Keratinocyte (primary cell): ENCODE measurements around the gene LHPP. TPM values are rescaled to one million over a fixed set of nuclear protein-coding genes. Genes with fewer than 3 reads are reported as not detected.
A peak's percentile ranks its signal among the peaks of the same experiment; 100 is the strongest.
"Not testable (repeated sequence)": the region's sequence is repeated elsewhere in the genome, so short reads cannot be mapped to it uniquely, and the experiment has no call there.

Source experiments
- DNase-seq: peaks from one replicate; pipeline ENCODE4 v3.0.0-alpha.2; 2011; ENCODE audit warnings: low read depth, missing footprints, low spot score
- FAIRE-seq: peaks from 2 replicates; lab custom pipeline; 2011; peaks lifted over from hg19 to GRCh38; lab: Jason Lieb, UNC
- H2AFZ ChIP-seq: 2 replicates; pipeline ENCODE4 v1.6.0; 2012; ENCODE audit warnings: low read length, control low read depth, inconsistent platforms; ENCODE audit not compliant: control insufficient read depth
- H3K27ac ChIP-seq: 2 replicates; pipeline ENCODE4 v1.5.1; 2011; ENCODE audit warnings: low read length; ENCODE audit not compliant: control insufficient read depth, insufficient read depth
- H3K27me3 ChIP-seq: 3 replicates; pipeline ENCODE4 v1.6.0; 2011; ENCODE audit warnings: low read length; ENCODE audit not compliant: control insufficient read depth, insufficient read depth; ENCODE audit errors: extremely low read depth
- H3K36me3 ChIP-seq, 2 experiments: 2 replicates in 1 of 2; 3 replicates in 1 of 2; pipeline ENCODE4 v1.5.1; 2011; ENCODE audit warnings: low read length in 2 of 2, mild to moderate bottlenecking in 1 of 2; ENCODE audit not compliant: control insufficient read depth in 2 of 2, insufficient read depth in 2 of 2; ENCODE audit errors: extremely low read depth in 1 of 2
- H3K4me1 ChIP-seq: 3 replicates; pipeline ENCODE4 v1.5.1; 2011; ENCODE audit warnings: low read length; ENCODE audit not compliant: control insufficient read depth, insufficient read depth; ENCODE audit errors: extremely low read depth
- H3K4me2 ChIP-seq: 3 replicates; pipeline ENCODE4 v1.6.0; 2011; ENCODE audit warnings: low read depth, low read length; ENCODE audit not compliant: control insufficient read depth, insufficient read depth; ENCODE audit errors: extremely low read depth
- H3K4me3 ChIP-seq, 3 experiments: fragments of 200-600 bp in 1 of 3; sonication (generic) in 1 of 3; 2 replicates in 2 of 3; 3 replicates in 1 of 3; pipeline ENCODE4 v1.5.1; 2011 to 2016; ENCODE audit warnings: low read length in 3 of 3, mild to moderate bottlenecking in 3 of 3, control low read depth in 2 of 3, inconsistent platforms in 1 of 3, low read depth in 1 of 3, mixed read lengths in 1 of 3, mixed run types in 1 of 3, moderate library complexity in 1 of 3; ENCODE audit not compliant: control insufficient read depth in 2 of 3, insufficient read depth in 2 of 3; ENCODE audit errors: extremely low read depth in 1 of 3
- H3K79me2 ChIP-seq: 2 replicates; pipeline ENCODE4 v1.6.0; 2012; ENCODE audit warnings: low read length; ENCODE audit not compliant: control insufficient read depth, insufficient read depth
- H3K9ac ChIP-seq: 3 replicates; pipeline ENCODE4 v1.6.0; 2011; ENCODE audit warnings: low read length; ENCODE audit not compliant: control insufficient read depth, insufficient read depth; ENCODE audit errors: extremely low read depth
- H3K9me1 ChIP-seq: 3 replicates; pipeline ENCODE4 v1.6.0; 2011; ENCODE audit warnings: low read length; ENCODE audit not compliant: control insufficient read depth, insufficient read depth; ENCODE audit errors: extremely low read depth
- H3K9me3 ChIP-seq: 2 replicates; pipeline ENCODE4 v1.5.1; 2012; ENCODE audit warnings: low read depth, low read length; ENCODE audit not compliant: control insufficient read depth
- H4K20me1 ChIP-seq: 3 replicates; pipeline ENCODE4 v1.6.0; 2011; ENCODE audit warnings: low read length; ENCODE audit not compliant: control insufficient read depth, insufficient read depth; ENCODE audit errors: extremely low read depth
- CTCF ChIP-seq, 3 experiments: IDR thresholded peaks in 1 of 3; conservative IDR thresholded peaks in 1 of 3; optimal IDR thresholded peaks in 1 of 3; 2 replicates in 2 of 3; 3 replicates in 1 of 3; pipeline versions ENCODE3 to v1.5.1; 2011; ENCODE audit warnings: low read length in 3 of 3, mild to moderate bottlenecking in 3 of 3, moderate library complexity in 2 of 3, control low read depth in 1 of 3, inconsistent platforms in 1 of 3; ENCODE audit not compliant: insufficient read depth in 2 of 3; ENCODE audit errors: extremely low read depth in 1 of 3
- EZH2 ChIP-seq: IDR thresholded peaks from one replicate; pipeline ENCODE4 v1.6.1; 2012; ENCODE audit warnings: inconsistent platforms, mild to moderate bottlenecking, low read length, moderate library complexity
- dilution Hi-C: fragments of 300-500 bp; cut with MboI; formaldehyde crosslinking; loops from one replicate; pipeline ENCODE4 v1.7.0; 2020; ENCODE audit warnings: low sequenced_read_pairs; ENCODE audit not compliant: extremely low pct_ligation_motif_present
- polyA plus RNA-seq, 5 experiments: library from polyadenylated mRNA; depleted of rRNA in 3 of 5; stranded (reverse) in 3 of 5; stranded (forward) in 1 of 5; unstranded in 1 of 5; fragments of >200 nt; gene quantifications; 1 replicate in 1 of 5; 2 replicates in 3 of 5; 3 replicates in 1 of 5; pipeline versions ENCODE4 v1.2.1 to v1.2.3, GENCODE V29; 2011 to 2012; ENCODE audit warnings: missing spikeins in 2 of 5, low read depth in 1 of 5, low replicate concordance in 1 of 5

Gene LHPP
- polyA plus RNA-seq, 1 donor (not counting 4 experiments of a cell fraction or from before 2014, with no cell fraction given) = 13.1 TPM

GRCh38 chr10:124436191-124436638 is 25.4 kb upstream of the LHPP start:
- peak overlapping the region; percentile 49 for H3K4me2 ChIP-seq
- no peak overlapping the region for H3K4me3 ChIP-seq
- no peak overlapping the region for H3K9ac ChIP-seq
- H2AFZ ChIP-seq = no peak overlapping the region
- peak overlapping the region; percentile 80 for H3K27ac ChIP-seq
- H3K9me3 ChIP-seq = no peaks in the 10 kb centered on the region
- dilution Hi-C loops = no loop called here
- H3K4me1 ChIP-seq = peaks cover 33% of the 10 kb centered on the region
- DNase-seq (peak; percentile 94), FAIRE-seq (peak; percentile 97)
- no peak for TF ChIP-seq EZH2
- TF ChIP-seq CTCF (optimal IDR thresholded peaks at IDR 0.05 in 1 of 3, IDR thresholded peaks at IDR 0.05 in 1 of 3, conservative IDR thresholded peaks at IDR 0.05 in 1 of 3; ENCODE audit: extremely low read depth in 1 of 3, insufficient read depth in 2 of 3, low read length in 3 of 3) = no peak
- no peaks in the 10 kb centered on the region for H3K79me2 ChIP-seq
- no peaks in the 10 kb centered on the region for H3K27me3 ChIP-seq
- no peaks in the 10 kb centered on the region for H4K20me1 ChIP-seq
- no peaks in the 10 kb centered on the region for H3K36me3 ChIP-seq
- no peaks in the 10 kb centered on the region for H3K9me1 ChIP-seq

GRCh38 chr10:124441694-124442093 is 19.9 kb upstream of the LHPP start:
- dilution Hi-C loops, FAIRE-seq: not testable (repeated sequence)

More at GRCh38 chr10:124441694-124442093, 19.9 kb upstream of the LHPP start:
- not testable (repeated sequence) for H3K4me3 ChIP-seq, H3K36me3 ChIP-seq, H3K9me3 ChIP-seq, H4K20me1 ChIP-seq, DNase-seq, H3K27ac ChIP-seq, H3K9me1 ChIP-seq, H2AFZ ChIP-seq, H3K27me3 ChIP-seq, H3K4me2 ChIP-seq, H3K79me2 ChIP-seq, H3K9ac ChIP-seq
- H3K4me1 ChIP-seq = peaks cover 15% of the 10 kb centered on the region
